COLO829 (cell line): Measurements from ENCODE around the gene CHSY1.

Experiments
- DNase-seq: peaks from one replicate; pipeline ENCODE4 v3.0.0; 2012; ENCODE audit warnings: low spot score

CHSY1 gene

GRCh38 chr15:101267320-101268104 is 15.7 kb upstream of the CHSY1 start:
- no peak for DNase-seq

DNA sequence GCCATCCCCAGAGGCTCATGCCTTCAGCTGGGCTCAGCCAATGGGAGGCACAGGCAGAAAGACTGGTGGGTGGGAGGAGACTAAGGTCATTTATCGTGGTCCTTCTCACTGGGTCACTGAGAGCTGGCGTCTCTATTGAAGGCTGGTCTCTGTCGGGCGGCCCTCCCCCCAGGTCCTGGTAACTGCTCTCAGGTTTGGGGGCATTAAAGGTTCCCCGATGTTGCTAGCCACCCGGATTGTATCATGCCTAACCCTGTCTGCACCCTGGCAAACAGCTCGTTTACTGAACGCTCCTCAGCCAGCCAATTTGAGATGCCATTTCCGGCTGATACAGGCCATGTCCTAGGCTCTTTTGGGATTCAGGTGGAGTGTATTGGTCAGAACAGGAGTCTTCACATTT is 14.9 kb upstream of the CHSY1 start:
- DNase-seq, result no peak

- no peak for DNase-seq
Observed at GRCh38 chr15:101266034-101266433, 14.2 kb upstream of the CHSY1 start.

DNA sequence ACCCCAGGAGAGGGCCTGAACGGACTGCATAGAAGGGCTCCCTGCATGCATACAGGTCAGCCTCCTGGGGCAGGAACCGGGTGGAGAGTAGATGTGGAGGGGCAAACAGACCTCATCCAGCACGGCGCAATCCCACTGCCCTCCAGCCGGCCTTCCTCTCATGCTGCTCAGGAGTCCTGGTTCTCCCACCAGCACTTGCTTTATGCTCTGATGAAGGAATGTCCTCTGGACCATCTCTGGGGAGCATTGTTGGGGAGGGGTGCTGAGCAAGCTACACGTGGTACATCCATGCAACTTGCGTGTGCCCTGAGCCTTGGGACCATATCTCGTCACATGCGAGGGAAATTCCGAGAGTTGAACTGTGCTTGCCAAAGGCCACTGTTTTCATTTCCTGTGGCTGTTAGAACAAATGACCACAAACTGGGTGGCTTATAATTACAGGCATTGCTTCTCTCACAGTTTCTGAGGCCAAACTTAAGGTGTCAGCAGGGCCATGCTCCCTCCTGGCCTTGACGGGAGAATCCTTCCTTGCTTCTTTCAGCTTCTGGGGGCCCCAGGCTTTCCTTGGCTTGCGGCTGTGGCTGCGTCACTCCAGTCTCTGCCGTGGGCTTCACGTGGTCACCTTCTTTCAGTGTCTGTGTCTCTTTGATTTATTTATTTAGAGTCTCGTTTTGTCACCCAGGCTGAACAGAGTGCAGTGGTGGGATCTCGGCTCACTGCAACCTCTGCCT is 13.2 kb upstream of the CHSY1 start:
- DNase-seq, result no peak

DNA sequence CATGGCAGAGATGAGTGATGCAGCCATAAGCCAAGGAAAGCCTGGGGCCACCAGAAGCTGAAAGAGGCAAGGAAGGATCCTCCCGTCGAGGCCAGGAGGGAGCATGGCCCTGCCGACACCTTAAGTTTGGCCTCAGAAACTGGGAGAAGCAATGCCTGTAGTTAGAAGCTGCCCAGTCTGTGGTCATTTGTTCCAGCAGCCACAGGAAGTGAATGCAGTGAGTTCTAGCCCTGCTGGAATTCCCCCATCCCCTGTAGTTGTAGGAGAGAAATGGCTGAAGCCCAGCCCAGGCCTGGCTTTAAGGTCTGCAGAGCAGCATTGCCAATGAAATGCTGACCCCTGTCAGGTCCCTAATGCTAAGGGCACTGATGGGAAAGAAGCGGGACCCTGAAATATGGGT is 12.2 kb upstream of the CHSY1 start:
- DNase-seq, result no peak

- no peak for DNase-seq
Observed at GRCh38 chr15:101262551-101262950, 10.7 kb upstream of the CHSY1 start.

GRCh38 chr15:101258238-101259144 is 6.6 kb upstream of the CHSY1 start:
- DNase-seq, result peak; percentile 77

DNA sequence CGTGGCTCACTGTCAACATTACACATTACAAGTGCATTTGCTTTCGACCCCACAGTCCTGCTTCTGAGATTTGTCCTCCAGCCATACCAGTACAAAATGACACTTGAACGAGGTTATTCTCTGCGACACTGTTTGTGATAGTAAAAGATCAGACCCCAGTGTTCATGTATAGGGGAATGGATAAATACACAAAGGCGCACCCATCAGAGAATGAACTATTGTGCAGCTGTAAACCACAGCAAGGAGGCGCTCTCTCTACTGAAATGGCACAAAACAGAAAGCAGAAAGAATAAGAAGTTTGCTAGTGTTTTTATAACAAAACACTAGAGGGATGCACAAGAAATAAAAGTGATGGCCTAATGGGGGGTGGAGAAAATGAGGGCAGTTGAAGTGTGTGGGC is 4.9 kb upstream of the CHSY1 start:
- DNase-seq, result no peak

DNA sequence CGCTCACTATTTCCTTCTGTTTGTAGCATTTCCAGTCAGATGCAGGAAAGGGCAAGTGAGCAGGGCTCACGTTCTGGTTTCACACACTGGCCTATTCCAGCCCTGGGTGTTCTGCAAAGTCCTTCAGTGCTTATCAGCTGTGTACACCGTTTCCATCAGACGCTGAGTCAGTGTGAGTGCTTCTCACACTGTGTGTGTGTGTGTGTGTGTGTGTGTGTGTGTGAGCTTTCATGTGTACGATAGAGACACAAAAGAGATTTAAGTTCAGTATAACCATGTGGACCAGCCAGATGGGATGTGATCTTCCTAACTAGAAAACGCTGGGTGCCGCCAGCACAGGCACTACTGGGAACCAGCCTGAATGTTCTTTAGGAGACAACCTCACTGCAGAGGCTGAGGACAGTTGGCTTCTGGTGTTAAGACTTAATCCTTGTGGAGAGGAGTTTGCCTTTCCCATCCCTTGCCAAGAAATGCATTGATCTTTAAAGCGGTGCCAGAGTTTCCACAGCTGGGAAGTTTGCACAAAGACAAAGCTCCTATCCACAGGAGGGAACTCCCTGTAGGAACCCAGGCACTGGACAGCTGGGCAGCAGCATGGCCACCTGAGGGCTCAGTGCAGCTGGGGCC is 3.9 kb upstream of the CHSY1 start:
- DNase-seq, result no peak

DNA sequence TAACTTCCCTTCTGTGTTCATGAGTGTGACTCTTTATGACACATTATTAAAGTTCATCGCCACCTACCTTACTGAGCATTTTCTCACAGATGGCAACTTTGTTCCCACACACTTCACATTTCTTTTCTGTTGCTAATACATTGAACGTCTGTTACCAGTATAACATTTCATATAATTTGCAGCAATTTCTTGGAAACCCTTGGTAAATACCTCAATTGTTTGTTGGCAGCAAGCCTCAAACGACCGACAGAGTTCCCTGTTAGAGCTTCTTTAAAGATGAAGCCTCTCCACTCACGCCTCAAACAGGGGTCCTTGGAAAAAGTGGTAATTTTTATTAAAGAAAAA is 3.2 kb upstream of the CHSY1 start:
- DNase-seq, result no peak

DNA sequence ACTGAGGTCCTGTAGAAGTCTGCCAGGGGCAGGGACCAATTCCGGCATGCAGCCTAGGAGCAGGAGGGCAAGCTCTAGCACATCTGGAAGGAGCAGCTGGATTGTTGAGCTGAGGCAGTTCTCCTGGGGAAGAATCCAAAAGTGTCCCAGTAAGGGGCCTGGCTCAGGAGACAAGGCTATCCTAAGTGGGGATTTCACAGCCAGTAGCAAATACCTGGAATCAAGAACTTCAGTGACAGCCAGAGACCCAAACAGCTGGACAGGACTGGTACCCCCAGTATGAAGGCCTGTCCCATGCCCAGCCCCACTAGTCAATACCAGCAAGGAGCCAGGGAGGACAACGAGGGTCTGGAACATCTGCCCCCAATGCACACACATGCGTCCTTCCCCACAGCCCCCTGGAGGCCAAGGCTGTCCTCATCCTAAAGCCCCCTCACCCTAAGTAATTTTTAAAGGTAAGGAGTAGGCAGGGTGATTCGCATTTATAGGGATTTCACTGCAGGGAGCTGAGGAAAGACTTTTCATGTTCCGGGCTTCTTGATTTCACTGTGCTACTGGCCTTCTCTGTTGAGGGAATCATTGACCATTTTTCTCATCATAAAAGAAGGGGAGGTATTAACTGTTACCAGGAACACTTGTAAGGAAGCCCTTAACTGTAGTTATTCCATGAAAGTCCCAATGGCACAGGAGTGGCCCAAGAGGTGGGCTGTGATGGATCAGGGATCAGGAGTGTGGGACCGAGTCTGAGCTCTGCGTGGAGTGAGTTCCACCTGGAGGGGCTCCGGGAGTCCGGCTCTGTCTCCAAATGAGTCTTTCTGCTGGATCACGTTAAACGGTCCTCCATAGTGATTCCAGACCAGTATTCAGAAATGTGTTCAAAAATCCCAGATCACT is 2.6 kb upstream of the CHSY1 start:
- no peak for DNase-seq

DNA sequence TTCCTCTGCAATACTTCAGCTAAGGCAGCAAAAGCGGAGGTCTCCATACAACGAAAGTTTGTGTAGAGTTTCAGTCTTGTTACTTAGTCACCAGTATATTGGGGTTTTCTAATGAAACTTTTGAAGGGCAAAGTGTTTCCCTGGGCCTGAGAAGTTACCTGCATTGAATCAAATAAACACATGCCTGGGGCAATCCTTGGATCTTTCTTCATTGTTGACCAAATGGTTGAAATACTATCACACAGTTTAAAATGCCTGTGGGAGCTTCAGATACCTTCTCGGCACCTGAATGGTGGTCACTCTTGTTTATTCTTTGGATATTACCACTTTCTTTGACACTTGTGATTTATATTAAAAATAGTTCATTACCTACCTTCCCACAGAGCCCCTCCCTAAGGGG is 988 bp upstream of the CHSY1 start:
- DNase-seq, result no peak

DNA sequence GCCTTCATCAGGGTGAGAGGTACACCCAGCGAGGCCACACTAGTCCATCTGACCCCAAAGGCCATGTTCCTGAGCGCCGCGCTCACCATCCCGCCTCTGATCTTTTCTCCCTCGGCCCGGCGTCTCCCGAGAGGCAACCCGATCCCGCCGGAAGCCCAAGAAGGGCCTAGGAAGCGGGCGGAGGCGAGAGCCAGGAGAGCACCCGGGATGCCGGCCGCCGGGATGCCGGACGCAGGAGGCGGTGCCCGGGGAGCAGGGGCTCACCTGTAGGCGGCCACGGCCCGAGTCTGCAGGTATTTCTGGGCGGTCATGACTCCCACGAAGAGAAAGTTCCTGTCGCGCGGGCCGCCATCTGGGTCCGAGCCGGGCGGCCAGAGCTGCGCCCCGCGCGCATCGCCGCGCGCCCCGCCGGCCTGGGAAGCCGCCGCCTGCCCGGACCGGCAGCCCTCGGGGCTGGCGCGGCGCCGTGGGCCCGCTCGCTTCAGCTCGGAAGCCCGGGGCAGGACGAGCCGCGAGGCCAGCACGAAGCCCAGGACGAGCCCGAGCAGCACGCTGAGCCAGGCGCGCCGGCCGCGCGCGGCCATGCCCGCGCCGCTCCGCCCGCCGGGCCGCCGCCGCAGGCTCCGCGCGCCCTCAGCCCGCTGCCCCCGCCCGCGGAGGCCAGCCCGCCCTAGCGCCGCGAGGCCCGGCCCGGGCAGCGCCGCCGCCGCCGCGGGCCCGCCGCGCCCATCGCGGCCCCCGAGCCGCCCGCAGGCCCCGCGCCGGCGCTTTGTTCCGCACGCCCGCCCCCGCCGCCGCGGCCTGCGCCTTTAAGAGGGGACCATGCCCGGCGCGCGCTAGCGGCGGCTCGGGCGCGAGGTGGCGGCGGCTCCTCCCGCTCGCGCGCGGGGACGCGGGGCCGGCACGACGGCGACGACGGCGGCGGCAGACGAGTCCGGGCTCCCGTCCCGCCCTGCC is 697 bp downstream of the CHSY1 start:
- DNase-seq, result peak; percentile 48

DNA sequence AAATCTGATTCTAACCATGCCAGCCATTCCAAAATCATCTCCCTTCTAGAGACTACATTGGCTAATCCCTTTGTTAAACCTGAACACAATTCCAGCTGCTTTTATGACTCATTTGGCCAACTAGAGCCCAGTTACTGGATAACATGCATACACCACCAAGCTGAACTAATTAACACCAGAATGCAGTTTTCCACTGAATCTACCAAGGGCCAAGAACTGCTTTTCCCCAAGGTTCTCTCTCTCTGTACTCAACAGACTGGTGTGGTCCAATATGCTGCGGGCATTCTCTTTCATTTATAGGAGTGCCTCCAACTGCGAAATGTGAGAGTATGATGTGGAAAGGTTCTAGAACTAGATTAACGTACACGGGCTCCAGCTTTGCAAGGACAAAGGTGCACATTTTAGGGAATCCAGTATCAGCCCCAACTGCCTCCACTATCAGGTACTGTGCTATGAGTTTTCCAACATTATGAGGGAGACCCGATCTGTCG is 1.5 kb downstream of the CHSY1 start:
- DNase-seq, result peak; percentile 64

GRCh38 chr15:101248274-101248673 is 3.6 kb downstream of the CHSY1 start:
- DNase-seq, result no peak

GRCh38 chr15:101246824-101247745 is 4.8 kb downstream of the CHSY1 start:
- DNase-seq, result no peak

DNA sequence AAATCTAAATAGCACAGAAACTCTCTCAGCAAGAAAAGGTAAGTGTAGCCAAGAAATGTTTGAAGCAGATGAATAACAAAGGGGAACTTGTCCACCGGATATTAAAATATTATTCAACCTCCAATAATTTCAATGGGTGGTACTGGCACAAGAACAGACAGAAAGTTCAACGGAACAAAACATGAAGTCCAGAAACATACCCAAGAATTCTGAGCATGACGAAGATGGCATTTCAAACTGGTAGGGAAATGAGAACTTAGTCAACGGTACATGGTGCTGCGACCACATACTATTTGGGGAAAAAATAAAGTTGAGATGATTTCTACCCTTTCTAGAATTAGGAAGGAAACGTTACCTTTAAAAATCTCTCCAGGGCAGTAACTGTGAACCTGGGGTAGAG is 5.5 kb downstream of the CHSY1 start:
- no peak for DNase-seq

GRCh38 chr15:101244889-101245668 is 6.8 kb downstream of the CHSY1 start:
- no peak for DNase-seq
